H1 (cell line): Measurements from ENCODE around the gene GALNT1. TPM values are rescaled to one million over a fixed set of nuclear protein-coding genes. Genes with fewer than 3 reads are reported as not detected.

Source experiments
- CTCF ChIA-PET: fragments of 300-600 bp; sonication (Branson Sonifier 250); formaldehyde crosslinking; loops from one replicate; lab custom pipeline; 2021; ENCODE audit not compliant: partially characterized antibody; lab: Charles Lee
- POLR2A ChIA-PET: fragments of 300-600 bp; sonication (Branson Sonifier 250); formaldehyde crosslinking; loops from one replicate; lab custom pipeline; 2021; ENCODE audit warnings: inconsistent platforms; ENCODE audit not compliant: partially characterized antibody; lab: Charles Lee
- DNase-seq, 2 experiments: peaks; one replicate each; pipeline versions ENCODE4 v3.0.0 to v3.0.0-alpha.2; 2010 to 2022; ENCODE audit warnings: low spot score in 2 of 2, low read depth in 1 of 2, mixed read lengths in 1 of 2
- FAIRE-seq: peaks from 2 replicates; lab custom pipeline; 2011; peaks lifted over from hg19 to GRCh38; lab: Jason Lieb, UNC
- H2AFZ ChIP-seq: 2 replicates; pipeline ENCODE4 v1.8.1; 2012; ENCODE audit warnings: low read length, inconsistent platforms
- H2AK5ac ChIP-seq: 2 replicates; pipeline ENCODE4 v1.6.1; 2013; ENCODE audit warnings: low read depth, low read length
- H2BK120ac ChIP-seq: replicated peaks from 2 replicates; pipeline ENCODE3; 2013; ENCODE audit warnings: low read depth, low read length, inconsistent platforms
- H2BK12ac ChIP-seq: 2 replicates; pipeline ENCODE4 v1.6.1; 2013; ENCODE audit warnings: low read depth, low read length
- H2BK15ac ChIP-seq: 2 replicates; pipeline ENCODE4 v1.6.1; 2013; ENCODE audit warnings: low read length
- H2BK20ac ChIP-seq: 2 replicates; pipeline ENCODE4 v1.6.1; 2013; ENCODE audit warnings: low read length
- H2BK5ac ChIP-seq: 2 replicates; pipeline ENCODE4 v1.6.1; 2013; ENCODE audit warnings: low read depth, low read length
- H3K14ac ChIP-seq: 2 replicates; pipeline ENCODE4 v1.6.1; 2013; ENCODE audit warnings: inconsistent platforms; ENCODE audit not compliant: insufficient read length
- H3K18ac ChIP-seq: 2 replicates; pipeline ENCODE4 v1.6.1; 2013; ENCODE audit warnings: low read length; ENCODE audit errors: extremely low read depth
- H3K23ac ChIP-seq: 2 replicates; pipeline ENCODE4 v1.6.1; 2013; ENCODE audit warnings: inconsistent platforms; ENCODE audit not compliant: insufficient read length
- H3K23me2 ChIP-seq: 2 replicates; pipeline ENCODE4 v1.6.1; 2013; ENCODE audit warnings: low read depth, low read length
- H3K27ac ChIP-seq: 2 replicates; pipeline ENCODE4 v1.6.1; 2011; ENCODE audit warnings: low read depth, low read length, inconsistent platforms
- H3K27me3 ChIP-seq, 4 experiments: replicated peaks in 1 of 4; 1 replicate in 1 of 4; 2 replicates in 3 of 4; pipeline versions ENCODE4 v1.6.1 to v1.8.1; 2011 to 2013; ENCODE audit warnings: low read length in 3 of 4, mild to moderate bottlenecking in 3 of 4, inconsistent platforms in 2 of 4, mixed read lengths in 2 of 4, moderate library complexity in 1 of 4; ENCODE audit not compliant: control insufficient read depth in 3 of 4, insufficient read depth in 3 of 4; ENCODE audit errors: extremely low read depth in 1 of 4
- H3K36me3 ChIP-seq, 4 experiments: 2 replicates each; pipeline versions ENCODE4 v1.6.1 to v1.8.1; 2011 to 2013; ENCODE audit warnings: mild to moderate bottlenecking in 4 of 4, low read length in 3 of 4, moderate library complexity in 2 of 4, control low read depth in 1 of 4, inconsistent platforms in 1 of 4; ENCODE audit not compliant: insufficient read depth in 4 of 4, control insufficient read depth in 2 of 4
- H3K4ac ChIP-seq: replicated peaks from 2 replicates; pipeline ENCODE3; 2013; ENCODE audit warnings: low read length, low read depth, mixed read lengths, inconsistent platforms; ENCODE audit not compliant: insufficient read length
- H3K4me1 ChIP-seq, 4 experiments: replicated peaks in 1 of 4; 1 replicate in 1 of 4; 2 replicates in 3 of 4; pipeline versions ENCODE4 v1.6.1 to v1.8.1; 2011 to 2013; ENCODE audit warnings: low read length in 3 of 4, inconsistent platforms in 2 of 4, mixed read lengths in 1 of 4; ENCODE audit not compliant: insufficient read depth in 4 of 4, control insufficient read depth in 3 of 4
- H3K4me2 ChIP-seq, 2 experiments: 2 replicates each; pipeline versions ENCODE4 v1.6.1 to v1.8.1; 2011 to 2013; ENCODE audit warnings: low read depth in 2 of 2, low read length in 2 of 2, control low read depth in 1 of 2, inconsistent platforms in 1 of 2, mild to moderate bottlenecking in 1 of 2; ENCODE audit not compliant: insufficient read depth in 1 of 2
- H3K4me3 ChIP-seq, 4 experiments: fragments of 200-600, 300-600 bp in 1 of 4; sonication (generic), shearing (Covaris generic), sonication (Bioruptor Twin) in 1 of 4; 2 replicates each; pipeline versions ENCODE4 v1.5.1 to v1.8.1; 2011 to 2016; ENCODE audit warnings: low read length in 4 of 4, low read depth in 3 of 4, control low read depth in 2 of 4, inconsistent platforms in 2 of 4, mild to moderate bottlenecking in 2 of 4, mixed read lengths in 1 of 4, moderate library complexity in 1 of 4; ENCODE audit not compliant: insufficient read depth in 2 of 4; ENCODE audit errors: extremely low read depth in 1 of 4
- H3K56ac ChIP-seq: replicated peaks from 2 replicates; pipeline ENCODE3; 2013; ENCODE audit warnings: low read depth, mild to moderate bottlenecking, mixed read lengths, low read length, inconsistent platforms; ENCODE audit not compliant: insufficient read length
- H3K79me1 ChIP-seq: 2 replicates; pipeline ENCODE4 v1.6.1; 2013; ENCODE audit warnings: low read depth, low read length, control low read depth
- H3K79me2 ChIP-seq, 2 experiments: 2 replicates each; pipeline versions ENCODE4 v1.6.1 to v1.8.1; 2012 to 2013; ENCODE audit warnings: low read length in 2 of 2, mild to moderate bottlenecking in 2 of 2, inconsistent platforms in 1 of 2; ENCODE audit not compliant: insufficient read depth in 2 of 2, control insufficient read depth in 1 of 2
- H3K9ac ChIP-seq, 4 experiments: replicated peaks in 1 of 4; 1 replicate in 1 of 4; 2 replicates in 3 of 4; pipeline versions ENCODE4 v1.6.1 to v1.8.1; 2011 to 2013; ENCODE audit warnings: low read depth in 3 of 4, low read length in 3 of 4, control low read depth in 2 of 4, mild to moderate bottlenecking in 2 of 4, moderate library complexity in 2 of 4, inconsistent platforms in 1 of 4; ENCODE audit errors: extremely low read depth in 1 of 4
- H3K9me3 ChIP-seq, 2 experiments: 2 replicates each; pipeline versions ENCODE4 v1.6.1 to v1.8.1; 2012 to 2013; ENCODE audit warnings: mild to moderate bottlenecking in 2 of 2, moderate library complexity in 2 of 2, control low read depth in 1 of 2, inconsistent platforms in 1 of 2, low read depth in 1 of 2, low read length in 1 of 2, mixed read lengths in 1 of 2; ENCODE audit not compliant: insufficient read depth in 2 of 2
- H4K20me1 ChIP-seq, 2 experiments: replicated peaks in 1 of 2; 2 replicates each; pipeline versions ENCODE3 to v1.8.1; 2011 to 2013; ENCODE audit warnings: inconsistent platforms in 2 of 2, low read length in 2 of 2, mild to moderate bottlenecking in 1 of 2; ENCODE audit not compliant: insufficient read depth in 2 of 2, control insufficient read depth in 1 of 2
- H4K5ac ChIP-seq: 2 replicates; pipeline ENCODE4 v1.6.1; 2013; ENCODE audit warnings: low read length, low read depth, mixed read lengths, inconsistent platforms; ENCODE audit not compliant: insufficient read length
- H4K8ac ChIP-seq: 2 replicates; pipeline ENCODE4 v1.8.0; 2013; ENCODE audit warnings: mild to moderate bottlenecking, moderate library complexity, low read length, inconsistent platforms; ENCODE audit not compliant: insufficient read depth; ENCODE audit errors: extremely low read depth
- H4K91ac ChIP-seq: replicated peaks from 2 replicates; pipeline ENCODE3; 2013; ENCODE audit warnings: low read length, mixed read lengths, inconsistent platforms; ENCODE audit not compliant: insufficient read length
- EP300 ChIP-seq, 2 experiments: IDR thresholded peaks; 1 replicate in 1 of 2; 2 replicates in 1 of 2; pipeline ENCODE4 v1.6.1; 2011 to 2012; ENCODE audit warnings: low read depth in 2 of 2, low read length in 2 of 2, mild to moderate bottlenecking in 2 of 2, borderline replicate concordance in 1 of 2, inconsistent platforms in 1 of 2, moderate library complexity in 1 of 2
- MAFK ChIP-seq: IDR thresholded peaks from 2 replicates; pipeline ENCODE4 v1.6.1; 2012; ENCODE audit warnings: low read depth, mild to moderate bottlenecking, improper control_type of control experiment, low read length
- NRF1 ChIP-seq: IDR thresholded peaks from 2 replicates; pipeline ENCODE4 v1.6.1; 2011; ENCODE audit warnings: mild to moderate bottlenecking, low read depth, low read length, improper control_type of control experiment
- RNF2 ChIP-seq: fragments of 200-900, 300-1000 bp; sonication (generic); IDR thresholded peaks from 2 replicates; pipeline ENCODE4 v1.7.1; 2016; ENCODE audit warnings: borderline replicate concordance, low read depth, mild to moderate bottlenecking, antibody characterized with exemption, low read length; ENCODE audit not compliant: poor library complexity, severe bottlenecking; ENCODE audit errors: missing control alignments
- SP2 ChIP-seq: IDR thresholded peaks from 2 replicates; pipeline ENCODE4 v1.6.1; 2012; ENCODE audit warnings: mild to moderate bottlenecking, low read length, inconsistent platforms
- TEAD4 ChIP-seq: IDR thresholded peaks from 2 replicates; pipeline ENCODE4 v1.6.1; 2012; ENCODE audit warnings: low read depth, low read length, inconsistent platforms, mixed read lengths
- WGBS, 2 experiments: shearing (Covaris generic) in 1 of 2; methylation state at CpG; one replicate each; pipeline versions ENCODE4 v1.1.6 to v1.1.7; 2013 to 2015; ENCODE audit warnings: low lambda C conversion rate in 2 of 2, mixed read lengths in 2 of 2, inconsistent platforms in 1 of 2, low coverage in 1 of 2, missing lambda C conversion rate in 1 of 2; ENCODE audit not compliant: insufficient replicate concordance in 2 of 2, insufficient coverage in 1 of 2, insufficient read length in 1 of 2; ENCODE audit errors: extremely low coverage in 1 of 2, missing lambda C conversion rate in 1 of 2; 5-methylcytosine and 5-hydroxymethylcytosine counted together
- polyA plus RNA-seq, 7 experiments: library from polyadenylated mRNA; depleted of rRNA in 3 of 7; stranded (reverse) in 5 of 7; unstranded in 2 of 7; fragments of >200 nt in 5 of 7; fragments of 200-250 nt in 2 of 7; gene quantifications; 1 replicate in 5 of 7; 2 replicates in 1 of 7; 4 replicates in 1 of 7; pipeline versions ENCODE4 v1.2.1 to v1.2.3, GENCODE V29; 2011 to 2013; ENCODE audit warnings: missing spikeins in 2 of 7, mixed read lengths in 2 of 7
- total RNA-seq: library from RNA; stranded (reverse); fragmentation: NEBNext Ultra II Directional; extraction: Animal tissue kit (Norgen Biotek cat#: 25700); gene quantifications from 2 replicates; pipeline ENCODE4 v1.2.1, GENCODE V29; 2021
- TF ChIP-seq, protein P1 (sequence below): IDR thresholded peaks from 2 replicates; pipeline ENCODE4 v1.6.1; 2012; ENCODE audit warnings: low read length, inconsistent platforms

Gene GALNT1
- total and polyA plus RNA-seq, 2 of the 8 experiments (the other 6 are each of a cell fraction or from before 2014, with no cell fraction given) = 22.4 to 101 TPM

DNA sequence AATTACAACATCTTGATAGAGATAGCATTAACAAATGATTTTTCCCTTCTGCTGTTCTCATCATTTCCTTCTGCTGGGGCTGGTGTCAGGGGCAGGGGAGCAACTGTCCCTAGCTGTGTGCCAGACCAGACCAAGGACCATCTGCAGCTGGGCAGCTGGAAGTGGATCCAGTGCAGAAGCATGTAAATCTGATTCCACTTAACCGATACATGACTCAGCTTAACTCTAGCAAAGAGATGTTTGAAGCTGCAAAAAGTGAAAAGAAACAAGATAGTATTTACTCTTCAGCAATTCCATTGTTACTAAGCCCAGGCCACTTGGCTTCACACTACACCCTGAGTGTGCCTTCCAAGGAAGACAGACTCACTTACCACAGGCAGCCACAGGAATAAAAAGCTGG, 151.1 kb downstream of the GALNT1 start:
- H3K9me3 ChIP-seq = peaks cover 3% of the 10 kb centered on the region in 2 experiments; a peak in 1 of 4 replicates
- no peak overlapping the region for H4K91ac ChIP-seq
- H3K9ac ChIP-seq = no peak overlapping the region
- TF ChIP-seq, protein P1, sequence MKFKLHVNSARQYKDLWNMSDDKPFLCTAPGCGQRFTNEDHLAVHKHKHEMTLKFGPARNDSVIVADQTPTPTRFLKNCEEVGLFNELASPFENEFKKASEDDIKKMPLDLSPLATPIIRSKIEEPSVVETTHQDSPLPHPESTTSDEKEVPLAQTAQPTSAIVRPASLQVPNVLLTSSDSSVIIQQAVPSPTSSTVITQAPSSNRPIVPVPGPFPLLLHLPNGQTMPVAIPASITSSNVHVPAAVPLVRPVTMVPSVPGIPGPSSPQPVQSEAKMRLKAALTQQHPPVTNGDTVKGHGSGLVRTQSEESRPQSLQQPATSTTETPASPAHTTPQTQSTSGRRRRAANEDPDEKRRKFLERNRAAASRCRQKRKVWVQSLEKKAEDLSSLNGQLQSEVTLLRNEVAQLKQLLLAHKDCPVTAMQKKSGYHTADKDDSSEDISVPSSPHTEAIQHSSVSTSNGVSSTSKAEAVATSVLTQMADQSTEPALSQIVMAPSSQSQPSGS = no peak
- TF ChIP-seq RNF2 (no peak), SP2 (no peak), NRF1 (no peak), TEAD4 (no peak), MAFK (no peak), EP300 (IDR thresholded peaks at IDR 0.05; ENCODE audit: borderline replicate concordance in 1 of 2, low read depth in 2 of 2, low read length in 2 of 2) (no peak)
- H3K27ac ChIP-seq = no peak overlapping the region
- H2AFZ ChIP-seq = no peak overlapping the region
- H2BK120ac ChIP-seq = no peak overlapping the region
- no peak overlapping the region for H4K8ac ChIP-seq
- H2BK15ac ChIP-seq = no peak overlapping the region
- H3K4me1 ChIP-seq = no peaks in the 10 kb centered on the region
- no peak for DNase-seq
- H4K20me1 ChIP-seq = no peaks in the 10 kb centered on the region
- H3K14ac ChIP-seq = no peak overlapping the region
- no peak overlapping the region for H3K18ac ChIP-seq
- H3K56ac ChIP-seq = no peak overlapping the region
- ChIA-PET CTCF (interaction anchor here (0.7 to 1.1 kb wide), 3 partner anchors 14 to 346 kb away, joined by 3 read pairs; no protein-coding TSS in a partner anchor), POLR2A (no interaction called here)
- H2AK5ac ChIP-seq = no peak overlapping the region
- H3K4me2 ChIP-seq = no peak overlapping the region
- H3K27me3 ChIP-seq = no peaks in the 10 kb centered on the region
- no peaks in the 10 kb centered on the region for H3K36me3 ChIP-seq
- H3K4ac ChIP-seq = no peak overlapping the region
- H3K79me2 ChIP-seq = no peaks in the 10 kb centered on the region
- 94% methylated on average over 1 of the region's 1 CpG; no CpG with 5 or more reads in 1 of the 2 experiments for WGBS, 2 experiments
- no peak overlapping the region for H2BK5ac ChIP-seq
- no peaks in the 10 kb centered on the region for H3K79me1 ChIP-seq
- no peak for FAIRE-seq
- H2BK20ac ChIP-seq = no peak overlapping the region
- H2BK12ac ChIP-seq = no peak overlapping the region
- no peak overlapping the region for H3K23ac ChIP-seq
- H4K5ac ChIP-seq = no peak overlapping the region
- H3K23me2 ChIP-seq = no peaks in the 10 kb centered on the region
- H3K4me3 ChIP-seq = no peak overlapping the region
